ENCODE measurements around the gene METAP1D.

METAP1D gene

GRCh38 chr2:172070936-172071335 lies 71.2 kb downstream of the METAP1D start:
- no peak for TF ChIP-seq GATA1 (IDR thresholded peaks at IDR 0.05; ENCODE audit: low read depth, low read length)
- TF ChIP-seq POLR2A (IDR thresholded peaks at IDR 0.05; ENCODE audit: low read length): no peak
- no peak for DNase-seq

- DNase-seq: no peak
- TF ChIP-seq GATA1 (IDR thresholded peaks at IDR 0.05; ENCODE audit: low read depth, low read length): no peak
- no peak for TF ChIP-seq POLR2A (IDR thresholded peaks at IDR 0.05; ENCODE audit: low read length)
These were observed 72.5 kb downstream of the METAP1D start for GRCh38 chr2:172072303-172072702.

GRCh38 chr2:172072706-172073105 lies 73.0 kb downstream of the METAP1D start:
- TF ChIP-seq POLR2A (IDR thresholded peaks at IDR 0.05; ENCODE audit: low read length) (no peak), GATA1 (IDR thresholded peaks at IDR 0.05; ENCODE audit: low read depth, low read length) (no peak)
- DNase-seq: no peak

- no peak for TF ChIP-seq POLR2A (IDR thresholded peaks at IDR 0.05; ENCODE audit: low read length)
- no peak for TF ChIP-seq GATA1 (IDR thresholded peaks at IDR 0.05; ENCODE audit: low read depth, low read length)
- DNase-seq: no peak
These were observed 73.8 kb downstream of the METAP1D start for GRCh38 chr2:172073518-172073917.

- TF ChIP-seq GATA1 (IDR thresholded peaks at IDR 0.05; ENCODE audit: low read depth, low read length): no peak
- no peak for TF ChIP-seq POLR2A (IDR thresholded peaks at IDR 0.05; ENCODE audit: low read length)
- DNase-seq: no peak
These were observed 74.5 kb downstream of the METAP1D start for GRCh38 chr2:172074254-172074653.

GRCh38 chr2:172079416-172079815 lies 79.7 kb downstream of the METAP1D start:
- no peak for TF ChIP-seq GATA1 (IDR thresholded peaks at IDR 0.05; ENCODE audit: low read depth, low read length)
- no peak for TF ChIP-seq POLR2A (IDR thresholded peaks at IDR 0.05; ENCODE audit: low read length)
- no peak for DNase-seq

- peak in 1 of 2 experiments; percentile 32 for DNase-seq
- no peak for TF ChIP-seq GATA1 (IDR thresholded peaks at IDR 0.05; ENCODE audit: low read depth, low read length)
- TF ChIP-seq POLR2A (IDR thresholded peaks at IDR 0.05; ENCODE audit: low read length): no peak
These were observed 80.3 kb downstream of the METAP1D start for GRCh38 chr2:172079838-172080640.

- no peak for TF ChIP-seq GATA1 (IDR thresholded peaks at IDR 0.05; ENCODE audit: low read depth, low read length)
- TF ChIP-seq POLR2A (IDR thresholded peaks at IDR 0.05; ENCODE audit: low read length): no peak
- no peak for DNase-seq
These were observed 81.0 kb downstream of the METAP1D start for GRCh38 chr2:172080641-172081220.

GRCh38 chr2:172081221-172082022 lies 81.7 kb downstream of the METAP1D start:
- peak in 1 of 2 experiments; percentile 26 for DNase-seq

GRCh38 chr2:172082105-172082943 lies 82.6 kb downstream of the METAP1D start:
- TF ChIP-seq POLR2A (IDR thresholded peaks at IDR 0.05; ENCODE audit: low read length): no peak
- TF ChIP-seq GATA1 (IDR thresholded peaks at IDR 0.05; ENCODE audit: low read depth, low read length): no peak
- peak in 1 of 2 experiments; percentile 35 for DNase-seq

More at GRCh38 chr2:172081221-172082022, 81.7 kb downstream of the METAP1D start:
- TF ChIP-seq POLR2A (IDR thresholded peaks at IDR 0.05; ENCODE audit: low read length) (no peak), GATA1 (IDR thresholded peaks at IDR 0.05; ENCODE audit: low read depth, low read length) (no peak)

- no peak for TF ChIP-seq POLR2A (IDR thresholded peaks at IDR 0.05; ENCODE audit: low read length)
- no peak for TF ChIP-seq GATA1 (IDR thresholded peaks at IDR 0.05; ENCODE audit: low read depth, low read length)
- DNase-seq: peak in 1 of 2 experiments; percentile 35
These were observed 83.3 kb downstream of the METAP1D start for GRCh38 chr2:172082944-172083627.

- DNase-seq: peak; percentile 28 to 39
- TF ChIP-seq POLR2A (IDR thresholded peaks at IDR 0.05; ENCODE audit: low read length) (no peak), GATA1 (IDR thresholded peaks at IDR 0.05; ENCODE audit: low read depth, low read length) (no peak)
These were observed 84.1 kb downstream of the METAP1D start for GRCh38 chr2:172083628-172084394.
